PFSK-1 (cell line): Measurements from ENCODE around the gene ERC2.

Experiments
- FOXP2 ChIP-seq: optimal IDR thresholded peaks from 2 replicates; pipeline ENCODE3; 2011; ENCODE audit warnings: borderline replicate concordance, control low read depth, inconsistent platforms; ENCODE audit not compliant: insufficient read depth; ENCODE audit errors: extremely low read length, extremely low read depth
- POLR2AphosphoS5 ChIP-seq: IDR thresholded peaks from 2 replicates; pipeline ENCODE4 v1.6.1; 2012; ENCODE audit warnings: low read depth, mild to moderate bottlenecking, control low read depth, low read length, moderate library complexity
- SIN3A ChIP-seq: IDR thresholded peaks from 2 replicates; pipeline ENCODE4 v1.6.1; 2012; ENCODE audit warnings: mild to moderate bottlenecking, low read length, moderate library complexity, borderline replicate concordance; ENCODE audit not compliant: insufficient read depth
- TAF1 ChIP-seq: IDR thresholded peaks from 2 replicates; pipeline ENCODE4 v1.6.1; 2012; ENCODE audit warnings: low read length, control low read depth, borderline replicate concordance; ENCODE audit not compliant: insufficient read depth
- TF ChIP-seq, protein P1 (sequence below), 2 experiments: IDR thresholded peaks; 2 replicates each; pipeline versions ENCODE4 v1.6.1 to v1.8.0; 2011 to 2012; ENCODE audit warnings: low read depth in 2 of 2, low read length in 2 of 2, control low read depth in 1 of 2, inconsistent platforms in 1 of 2, mild to moderate bottlenecking in 1 of 2, moderate library complexity in 1 of 2; ENCODE audit not compliant: insufficient read depth in 1 of 2

The ERC2 gene

DNA sequence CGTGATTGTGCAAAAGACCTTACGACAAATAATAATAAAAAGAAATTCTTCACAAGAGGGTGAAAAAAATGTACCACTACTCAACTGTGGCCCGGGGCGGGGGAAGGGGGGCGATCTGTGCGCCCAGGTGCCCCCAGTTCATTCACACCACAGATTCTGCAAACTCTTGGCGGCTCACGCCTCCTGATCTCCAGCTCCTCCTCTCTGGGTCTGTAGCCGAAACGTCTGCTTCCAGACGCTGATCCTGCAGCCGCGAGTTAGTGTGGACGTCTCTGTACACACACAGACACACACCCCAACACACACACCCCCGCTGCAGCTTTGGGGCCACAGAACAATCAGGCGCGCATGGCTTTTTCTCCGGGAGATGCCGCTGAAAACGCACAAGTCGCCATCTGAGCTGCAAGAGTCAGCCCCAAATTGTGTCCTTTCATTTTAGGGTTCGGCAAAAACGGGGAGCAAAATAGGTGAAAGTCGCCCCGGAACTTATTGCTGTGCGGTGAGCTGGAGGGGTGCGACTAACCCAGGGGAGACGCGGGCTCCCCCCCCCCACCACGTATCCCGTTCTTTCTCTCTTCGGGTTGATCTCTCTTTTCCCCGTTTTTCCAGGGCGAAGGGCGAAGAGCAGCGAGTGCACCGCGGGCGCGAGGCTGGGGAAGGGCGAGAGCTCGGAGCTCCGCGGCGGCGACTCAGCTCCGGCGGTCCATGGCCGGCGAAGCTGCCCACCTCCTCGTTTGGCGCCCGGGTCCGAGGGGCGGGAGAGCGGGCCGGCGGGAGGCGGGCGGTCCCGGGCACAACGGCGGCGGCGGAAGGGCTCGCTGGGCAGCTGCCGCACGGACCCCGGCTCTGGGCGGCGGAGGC, 980.7 kb downstream of the ERC2 start:
- TF ChIP-seq POLR2AphosphoS5 (no peak), SIN3A (no peak), TAF1 (no peak), FOXP2 (no peak)
- TF ChIP-seq, protein P1, sequence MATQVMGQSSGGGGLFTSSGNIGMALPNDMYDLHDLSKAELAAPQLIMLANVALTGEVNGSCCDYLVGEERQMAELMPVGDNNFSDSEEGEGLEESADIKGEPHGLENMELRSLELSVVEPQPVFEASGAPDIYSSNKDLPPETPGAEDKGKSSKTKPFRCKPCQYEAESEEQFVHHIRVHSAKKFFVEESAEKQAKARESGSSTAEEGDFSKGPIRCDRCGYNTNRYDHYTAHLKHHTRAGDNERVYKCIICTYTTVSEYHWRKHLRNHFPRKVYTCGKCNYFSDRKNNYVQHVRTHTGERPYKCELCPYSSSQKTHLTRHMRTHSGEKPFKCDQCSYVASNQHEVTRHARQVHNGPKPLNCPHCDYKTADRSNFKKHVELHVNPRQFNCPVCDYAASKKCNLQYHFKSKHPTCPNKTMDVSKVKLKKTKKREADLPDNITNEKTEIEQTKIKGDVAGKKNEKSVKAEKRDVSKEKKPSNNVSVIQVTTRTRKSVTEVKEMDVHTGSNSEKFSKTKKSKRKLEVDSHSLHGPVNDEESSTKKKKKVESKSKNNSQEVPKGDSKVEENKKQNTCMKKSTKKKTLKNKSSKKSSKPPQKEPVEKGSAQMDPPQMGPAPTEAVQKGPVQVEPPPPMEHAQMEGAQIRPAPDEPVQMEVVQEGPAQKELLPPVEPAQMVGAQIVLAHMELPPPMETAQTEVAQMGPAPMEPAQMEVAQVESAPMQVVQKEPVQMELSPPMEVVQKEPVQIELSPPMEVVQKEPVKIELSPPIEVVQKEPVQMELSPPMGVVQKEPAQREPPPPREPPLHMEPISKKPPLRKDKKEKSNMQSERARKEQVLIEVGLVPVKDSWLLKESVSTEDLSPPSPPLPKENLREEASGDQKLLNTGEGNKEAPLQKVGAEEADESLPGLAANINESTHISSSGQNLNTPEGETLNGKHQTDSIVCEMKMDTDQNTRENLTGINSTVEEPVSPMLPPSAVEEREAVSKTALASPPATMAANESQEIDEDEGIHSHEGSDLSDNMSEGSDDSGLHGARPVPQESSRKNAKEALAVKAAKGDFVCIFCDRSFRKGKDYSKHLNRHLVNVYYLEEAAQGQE (IDR thresholded peaks at IDR 0.05; ENCODE audit: insufficient read depth in 1 of 2, low read depth in 2 of 2, low read length in 2 of 2) = no peak

DNA sequence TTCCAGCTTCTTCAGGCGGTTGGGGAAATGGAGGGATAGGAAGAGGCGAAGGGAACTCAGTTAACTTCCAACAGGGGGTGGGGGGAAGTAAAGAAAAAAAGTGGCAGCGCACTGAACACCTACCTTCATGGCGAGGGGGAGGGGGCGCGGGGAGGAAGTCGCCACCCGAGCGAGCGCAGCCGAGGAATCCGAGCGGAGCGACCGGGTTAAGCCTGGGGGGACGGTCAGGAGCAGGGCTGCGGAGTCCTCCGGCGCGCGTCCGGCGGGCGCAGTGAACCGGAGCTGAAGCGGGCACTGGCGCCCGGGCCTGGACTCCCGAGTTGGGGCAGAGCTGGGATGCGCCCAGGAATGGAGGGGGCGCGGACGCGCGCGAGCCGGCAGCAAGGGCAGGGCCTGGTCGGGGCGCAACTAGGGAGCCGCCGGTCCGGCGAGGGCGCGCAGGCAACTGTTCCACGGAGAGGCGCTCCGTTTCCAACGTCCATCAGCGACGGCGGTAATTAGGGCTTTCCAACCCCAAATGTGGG, 981.3 kb downstream of the ERC2 start, which contains the start of gene WNT5A:
WNT5A (minus strand) TSS at position 450 of the 524 bp plus-strand sequence; CDS start at position 129, 321 bp downstream.
- TF ChIP-seq FOXP2 (no peak), TAF1 (no peak), POLR2AphosphoS5 (no peak), SIN3A (no peak)
- TF ChIP-seq, protein P1 (IDR thresholded peaks at IDR 0.05; ENCODE audit: insufficient read depth in 1 of 2, low read depth in 2 of 2, low read length in 2 of 2) = no peak

DNA sequence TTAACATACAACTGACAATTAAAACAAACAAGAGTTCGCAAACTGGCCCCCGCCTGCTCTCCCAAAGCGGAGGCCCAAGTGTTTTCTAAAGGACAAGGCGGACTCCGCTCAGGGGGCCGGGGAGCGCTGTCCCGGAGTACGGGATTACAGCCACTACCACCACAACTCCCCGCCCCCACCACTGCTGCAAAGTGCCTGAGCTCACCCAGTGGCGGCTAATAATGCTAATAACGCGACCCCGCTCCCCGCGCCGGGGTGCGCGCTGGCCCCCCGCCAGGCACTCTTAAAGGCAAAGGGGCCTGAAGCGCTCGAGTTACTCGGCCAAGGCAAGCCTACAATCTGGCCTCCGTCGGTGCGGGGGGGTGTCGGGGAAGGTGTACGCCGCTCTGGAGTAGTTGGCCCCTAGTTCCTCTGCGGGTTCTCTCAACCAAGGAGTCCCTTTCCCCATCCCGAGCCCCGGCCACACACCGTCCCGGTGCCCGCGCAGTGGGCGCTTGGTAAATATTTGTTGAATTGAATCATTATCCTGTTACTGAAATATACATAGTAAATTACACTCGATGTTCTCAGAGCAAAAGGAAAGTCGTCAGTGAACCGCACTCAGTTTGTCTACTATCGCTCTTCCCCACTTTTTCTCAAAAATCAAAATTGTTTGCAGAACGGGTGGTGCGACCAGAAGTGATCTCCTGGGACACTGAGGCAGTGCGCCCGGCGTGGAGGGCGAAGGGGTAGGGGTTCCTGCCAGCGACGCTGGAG, 982.0 kb downstream of the ERC2 start:
- TF ChIP-seq, protein P1 (IDR thresholded peaks at IDR 0.05; ENCODE audit: insufficient read depth in 1 of 2, low read depth in 2 of 2, low read length in 2 of 2) = no peak
- TF ChIP-seq TAF1 (no peak), POLR2AphosphoS5 (no peak)

DNA sequence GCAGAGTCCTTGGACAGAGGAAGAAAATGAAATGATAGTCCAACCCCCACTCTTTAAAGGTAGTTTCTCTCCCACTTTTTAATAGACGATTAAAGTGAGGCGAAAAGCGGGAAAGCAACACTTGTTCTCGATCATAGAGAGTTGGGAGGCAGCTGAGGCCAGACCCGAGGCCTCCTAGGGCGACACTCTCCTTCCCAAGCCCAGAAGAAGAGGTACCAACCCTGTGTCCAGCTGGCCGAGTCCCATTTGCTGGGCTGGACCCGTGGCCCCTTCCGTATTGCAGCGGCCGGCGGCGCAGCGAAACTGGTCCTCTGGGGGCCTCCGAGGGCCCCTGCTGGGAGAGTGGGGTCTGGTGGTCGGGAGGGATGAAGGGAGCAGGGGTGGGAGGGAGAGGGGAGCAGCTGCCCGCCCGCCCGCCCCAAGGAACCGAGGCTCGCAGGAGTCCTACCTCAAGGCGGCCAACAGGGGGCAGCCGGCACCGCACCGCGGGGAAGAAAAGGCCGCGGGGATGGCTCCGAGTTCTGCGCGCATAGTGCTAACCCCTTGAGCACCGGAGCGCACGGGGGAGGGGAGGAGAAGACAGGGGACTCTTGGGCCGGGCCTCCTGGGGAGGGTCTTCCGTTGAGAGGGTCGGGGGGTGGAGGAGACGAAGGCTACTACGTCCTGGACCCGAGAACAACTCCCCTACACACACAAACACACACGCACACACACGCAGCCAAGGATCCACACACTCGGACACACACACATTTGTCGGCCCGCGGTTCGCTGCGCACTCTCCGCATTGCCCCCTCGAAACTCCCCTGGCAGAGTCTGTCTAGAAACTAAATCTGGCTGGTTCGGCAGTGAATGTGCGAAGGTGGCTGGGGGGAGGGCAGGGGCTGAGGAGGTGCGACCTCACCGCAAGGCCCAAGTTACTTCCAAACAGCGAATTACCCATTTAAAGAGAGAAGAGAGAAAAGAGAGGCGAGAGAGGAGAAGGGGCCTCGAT, 983.2 kb downstream of the ERC2 start:
- TF ChIP-seq, protein P1 (IDR thresholded peaks at IDR 0.05; ENCODE audit: insufficient read depth in 1 of 2, low read depth in 2 of 2, low read length in 2 of 2) = no peak
- peak; percentile 31 for TF ChIP-seq FOXP2
